ENCODE measurements around the gene KRT38.
"Not testable (repeated sequence)": the region's sequence is repeated elsewhere in the genome, so short reads cannot be mapped to it uniquely, and the experiment has no call there.

The KRT38 gene

GRCh38 chr17:41395044-41395443 is 45.7 kb downstream of the KRT38 start:
- DNase-seq (ENCODE audit: low read depth in 2 of 2) = not testable (repeated sequence)

DNA sequence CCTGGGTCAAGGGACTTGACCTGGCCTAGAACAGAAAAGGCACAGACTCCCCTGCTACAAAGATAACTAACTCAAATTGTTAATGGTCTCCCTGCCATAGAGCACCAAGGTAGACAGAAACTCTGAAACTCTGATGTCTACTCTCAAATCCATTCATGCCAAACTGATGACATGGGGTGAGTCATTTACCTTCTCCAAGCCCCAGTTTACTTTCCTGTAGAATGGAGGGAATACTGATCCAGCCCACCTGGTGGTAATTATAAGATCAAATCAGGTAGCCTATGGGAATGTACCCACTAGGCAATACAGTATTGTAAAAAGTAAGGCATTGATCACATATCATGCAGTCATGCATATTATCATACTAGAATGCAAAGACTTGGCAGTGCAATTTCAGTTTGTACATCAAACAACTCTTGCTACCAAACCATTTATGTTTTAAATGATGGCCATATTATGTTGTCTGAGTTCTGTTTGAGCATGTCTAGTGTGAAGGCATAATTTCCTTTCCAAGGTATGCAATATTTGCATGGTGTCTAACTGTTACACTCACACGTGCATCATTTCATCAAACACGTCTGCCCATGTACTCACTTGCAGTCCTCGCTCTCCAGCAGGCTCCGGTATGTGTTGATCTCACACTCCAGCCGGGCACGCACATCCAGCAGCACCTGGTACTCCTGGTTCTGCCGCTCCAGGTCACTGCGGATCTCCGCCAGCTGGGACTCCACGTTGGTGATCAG is 46.4 kb downstream of the KRT38 start:
- DNase-seq (ENCODE audit: low read depth in 2 of 2) = no peak

- no peak for DNase-seq (ENCODE audit: low read depth in 2 of 2)
Observed at GRCh38 chr17:41393826-41394225, 47.0 kb downstream of the KRT38 start.

DNA sequence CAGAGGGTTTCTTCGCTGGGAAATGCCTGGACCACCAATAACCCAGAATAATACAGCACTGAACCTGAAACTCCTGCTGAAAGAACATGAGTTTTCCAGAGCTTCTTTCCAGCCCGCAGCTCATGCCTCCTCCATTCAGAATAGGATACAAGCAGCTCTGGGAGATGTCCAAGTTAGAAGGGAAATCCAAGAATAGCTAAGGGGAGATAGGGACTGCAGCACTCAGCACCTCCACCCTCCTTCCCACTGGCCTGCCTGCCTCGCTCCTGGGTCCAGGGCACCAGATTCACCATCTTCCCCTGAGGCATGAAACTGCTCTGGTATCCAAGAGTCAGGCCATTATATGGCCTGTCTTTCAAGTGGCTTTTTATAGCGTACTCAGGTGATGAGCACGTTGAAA is 47.5 kb downstream of the KRT38 start:
- no peak for DNase-seq (ENCODE audit: low read depth in 2 of 2)

- DNase-seq (ENCODE audit: low read depth in 2 of 2) = no peak
Observed at GRCh38 chr17:41392278-41392677, 48.5 kb downstream of the KRT38 start.

GRCh38 chr17:41391535-41391934 is 49.2 kb downstream of the KRT38 start:
- DNase-seq (ENCODE audit: low read depth in 2 of 2) = no peak

DNA sequence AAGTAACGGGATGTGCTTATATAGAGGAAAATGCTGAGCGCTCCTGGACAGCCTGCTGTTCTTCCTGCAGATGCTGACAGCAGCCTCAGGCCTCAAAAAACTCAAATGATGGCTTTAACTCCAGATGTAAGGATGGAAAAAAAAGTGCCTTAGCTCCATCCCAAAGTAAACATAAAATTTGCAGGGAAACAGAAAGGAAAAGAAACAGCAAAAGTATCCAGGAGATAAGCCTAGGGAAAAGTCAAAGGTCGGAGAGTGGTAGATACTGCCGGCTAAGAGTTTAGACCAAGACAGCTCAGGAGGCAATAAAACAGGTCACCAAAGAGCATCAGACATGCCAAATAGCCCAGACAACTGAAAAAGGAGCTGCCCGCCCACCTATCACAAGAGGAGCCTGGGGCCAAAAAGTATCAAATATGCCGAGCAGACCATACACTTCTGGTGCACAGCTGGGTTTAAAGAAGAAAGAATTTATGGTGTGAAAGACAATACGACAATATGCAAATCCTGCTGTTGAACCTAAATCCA is 50.3 kb downstream of the KRT38 start:
- no peak for DNase-seq (ENCODE audit: low read depth in 2 of 2)

GRCh38 chr17:41387670-41388069 is 53.1 kb downstream of the KRT38 start:
- DNase-seq (ENCODE audit: low read depth in 2 of 2) = no peak

GRCh38 chr17:41386227-41386626 is 54.6 kb downstream of the KRT38 start:
- no peak for DNase-seq (ENCODE audit: low read depth in 2 of 2)
